GM18498 (cell line): ENCODE measurements around the gene TPM2.

Experiments used
- ATAC-seq: cut with Tn5 transposase; IDR thresholded peaks from one replicate; pipeline ENCODE4 v1.9.1; 2021; ENCODE audit warnings: mild to moderate bottlenecking, moderate library complexity; ENCODE audit not compliant: unreplicated experiment

TPM2 gene

GRCh38 chr9:35636135-35636876 lies 53.4 kb downstream of the TPM2 start:
- no peak for ATAC-seq

- no peak for ATAC-seq
These were observed 54.0 kb downstream of the TPM2 start for GRCh38 chr9:35635730-35636129.
